Measurements from ENCODE around the gene FMN1.

The FMN1 gene

DNA sequence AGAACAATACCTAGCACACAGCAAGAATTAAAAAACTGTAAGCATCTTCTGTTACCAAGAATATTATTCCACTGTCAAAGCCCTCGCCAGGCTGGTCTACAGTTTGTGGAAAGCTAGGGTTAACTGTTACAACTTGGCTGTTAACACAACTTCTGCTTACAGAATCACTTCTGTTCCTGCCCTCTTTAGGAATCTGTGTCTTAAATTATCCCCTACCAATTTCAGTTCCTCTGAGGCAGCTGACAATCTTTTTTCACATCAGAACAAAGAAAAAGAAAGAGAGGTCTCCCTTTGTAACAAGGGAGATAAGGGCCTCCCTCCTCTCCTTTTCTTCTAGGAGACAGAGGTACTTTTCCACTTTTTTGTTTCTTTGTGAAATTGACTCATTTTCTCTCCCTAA is 188.9 kb downstream of the FMN1 start:
- no peak for DNase-seq (ENCODE audit: low read depth, low spot score)
- TF ChIP-seq, protein P1, sequence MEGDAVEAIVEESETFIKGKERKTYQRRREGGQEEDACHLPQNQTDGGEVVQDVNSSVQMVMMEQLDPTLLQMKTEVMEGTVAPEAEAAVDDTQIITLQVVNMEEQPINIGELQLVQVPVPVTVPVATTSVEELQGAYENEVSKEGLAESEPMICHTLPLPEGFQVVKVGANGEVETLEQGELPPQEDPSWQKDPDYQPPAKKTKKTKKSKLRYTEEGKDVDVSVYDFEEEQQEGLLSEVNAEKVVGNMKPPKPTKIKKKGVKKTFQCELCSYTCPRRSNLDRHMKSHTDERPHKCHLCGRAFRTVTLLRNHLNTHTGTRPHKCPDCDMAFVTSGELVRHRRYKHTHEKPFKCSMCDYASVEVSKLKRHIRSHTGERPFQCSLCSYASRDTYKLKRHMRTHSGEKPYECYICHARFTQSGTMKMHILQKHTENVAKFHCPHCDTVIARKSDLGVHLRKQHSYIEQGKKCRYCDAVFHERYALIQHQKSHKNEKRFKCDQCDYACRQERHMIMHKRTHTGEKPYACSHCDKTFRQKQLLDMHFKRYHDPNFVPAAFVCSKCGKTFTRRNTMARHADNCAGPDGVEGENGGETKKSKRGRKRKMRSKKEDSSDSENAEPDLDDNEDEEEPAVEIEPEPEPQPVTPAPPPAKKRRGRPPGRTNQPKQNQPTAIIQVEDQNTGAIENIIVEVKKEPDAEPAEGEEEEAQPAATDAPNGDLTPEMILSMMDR (IDR thresholded peaks at IDR 0.05; ENCODE audit: insufficient read depth, low read length, missing control alignments) = no peak
- POLR2A ChIA-PET = no interaction called here
- CTCF ChIA-PET = interaction anchor here (1.0 to 1.6 kb wide), 2 partner anchors 11 to 349 kb away, joined by 3 to 4 read pairs; no protein-coding TSS in a partner anchor
- H3K4me3 ChIP-seq (ENCODE audit: low read depth, low read length) = no peak overlapping the region

DNA sequence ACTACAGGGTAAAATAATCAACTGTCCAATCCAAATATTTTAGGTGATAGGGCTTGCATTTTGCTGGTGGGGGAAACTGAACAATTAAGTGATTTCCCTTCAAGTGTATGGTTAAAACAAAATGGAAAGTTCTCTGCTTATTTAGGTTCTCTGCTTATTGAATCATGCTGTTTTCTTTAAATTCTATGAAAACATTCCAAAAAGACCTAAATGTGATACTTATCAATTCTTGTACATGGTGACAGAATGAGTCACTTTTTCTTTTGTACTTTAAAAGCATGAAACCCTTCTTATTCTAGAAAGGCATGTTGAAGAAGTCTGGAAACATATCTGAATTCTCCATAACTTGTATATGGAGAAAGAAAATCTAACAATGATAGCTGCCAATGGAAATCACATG is 192.6 kb downstream of the FMN1 start:
- ChIA-PET POLR2A (no interaction called here), CTCF (interaction anchor here (0.9 to 3.5 kb wide), 5 partner anchors 8 to 352 kb away, joined by 3 to 14 read pairs (median 4); no protein-coding TSS in a partner anchor)
- TF ChIP-seq, protein P1 (IDR thresholded peaks at IDR 0.05; ENCODE audit: insufficient read depth, low read length, missing control alignments) = no peak
- DNase-seq (ENCODE audit: low read depth, low spot score) = no peak
- H3K4me3 ChIP-seq (ENCODE audit: low read depth, low read length) = no peak overlapping the region

DNA sequence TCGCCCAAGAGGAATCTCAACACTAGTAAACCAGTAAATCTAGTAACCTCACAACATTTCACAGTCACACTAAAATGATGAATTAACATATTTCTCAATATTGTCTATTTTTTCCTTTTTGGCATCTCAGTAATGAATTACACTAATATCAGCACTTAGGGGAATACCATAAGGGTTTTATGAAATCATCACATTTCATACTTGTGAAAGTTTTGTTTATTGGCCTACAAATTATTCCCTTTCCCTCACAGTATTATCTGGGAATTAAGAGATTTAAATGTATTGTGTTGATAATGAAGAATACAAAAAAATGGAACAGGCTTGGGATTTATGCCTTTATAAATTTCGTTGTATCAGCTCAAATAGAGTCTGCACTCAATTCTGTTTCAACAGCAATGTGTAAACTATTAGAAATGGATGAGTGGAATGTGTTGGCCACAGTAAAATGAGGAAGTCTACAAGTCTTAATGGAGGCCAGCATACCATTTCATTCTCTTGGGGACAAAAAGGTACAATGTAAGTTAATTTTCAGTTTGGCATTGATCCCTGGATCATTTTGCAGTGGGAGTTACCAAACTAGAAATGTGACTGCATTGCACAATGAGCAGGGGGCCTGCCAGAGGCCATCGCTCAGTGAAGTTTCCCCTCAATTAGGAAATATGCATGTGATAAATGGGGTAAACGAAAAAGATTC is 195.4 kb downstream of the FMN1 start:
- CTCF ChIA-PET = interaction anchor here (1.2 to 8.7 kb wide), 4 partner anchors 133 to 351 kb away, joined by 3 to 150 read pairs (median 60); no protein-coding TSS in a partner anchor
- TF ChIP-seq, protein P1 (IDR thresholded peaks at IDR 0.05; ENCODE audit: insufficient read depth, low read length, missing control alignments) = no peak
- no peak overlapping the region for H3K4me3 ChIP-seq (ENCODE audit: low read depth, low read length)
- POLR2A ChIA-PET = no interaction called here
- no peak for DNase-seq (ENCODE audit: low read depth, low spot score)

DNA sequence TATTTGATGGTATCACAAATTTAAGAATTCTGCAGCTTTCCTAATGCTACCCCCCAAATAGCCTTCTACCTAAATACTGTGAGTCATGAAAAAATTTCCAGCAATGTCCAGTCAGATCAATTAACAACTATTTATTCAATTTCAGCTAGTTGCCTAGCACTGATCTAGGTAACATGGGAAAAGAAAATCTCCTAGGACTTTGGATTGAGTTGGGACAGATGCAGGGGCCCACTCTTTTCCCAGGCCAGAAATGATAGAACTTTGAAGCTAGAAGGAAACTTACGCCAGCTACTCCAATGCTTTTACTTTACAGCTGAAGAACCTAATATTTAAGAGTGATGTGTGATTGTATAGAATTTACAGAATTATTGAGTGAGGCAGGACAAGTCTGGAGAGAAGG is 196.3 kb downstream of the FMN1 start:
- no peak for DNase-seq (ENCODE audit: low read depth, low spot score)
- TF ChIP-seq, protein P1 (IDR thresholded peaks at IDR 0.05; ENCODE audit: insufficient read depth, low read length, missing control alignments) = no peak
- ChIA-PET CTCF (interaction anchor here (0.8 to 8.7 kb wide), 10 partner anchors 14 to 350 kb away, joined by 3 to 150 read pairs (median 14); no protein-coding TSS in a partner anchor), POLR2A (no interaction called here)
- H3K4me3 ChIP-seq (ENCODE audit: low read depth, low read length) = no peak overlapping the region

DNA sequence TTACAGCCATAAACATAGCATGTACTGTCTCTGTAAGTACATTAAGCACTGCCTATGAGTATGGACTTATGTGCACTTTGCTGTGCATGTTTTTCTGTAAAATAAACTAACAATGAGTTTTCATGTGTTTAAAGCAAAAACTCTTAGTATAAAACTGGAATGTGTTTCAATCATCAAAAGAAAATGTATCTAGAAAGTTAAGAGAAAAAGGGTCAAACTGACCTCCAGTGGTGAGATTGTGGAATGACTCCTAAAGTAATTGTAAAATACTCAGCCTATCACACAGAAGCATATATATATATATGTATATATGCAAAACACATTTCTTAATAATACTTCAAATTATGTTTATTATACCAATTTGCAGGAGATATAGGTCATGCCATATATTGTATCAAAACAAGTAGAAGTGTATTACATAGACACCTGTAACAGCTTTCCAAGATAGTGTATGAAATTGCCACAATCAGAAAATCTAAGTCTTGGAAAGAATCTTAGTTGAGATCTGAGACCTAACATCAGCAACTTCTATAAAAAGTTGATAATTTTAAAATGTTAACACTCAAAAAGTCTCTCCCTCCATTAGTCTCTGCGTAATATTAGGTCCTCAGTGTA is 199.6 kb downstream of the FMN1 start:
- TF ChIP-seq, protein P1 (IDR thresholded peaks at IDR 0.05; ENCODE audit: insufficient read depth, low read length, missing control alignments) = peak; percentile 22
- H3K4me3 ChIP-seq (ENCODE audit: low read depth, low read length) = no peak overlapping the region
- POLR2A ChIA-PET = interaction anchor here (1.0 to 1.2 kb wide), 2 partner anchors 155 to 165 kb away, joined by 3 read pairs; no protein-coding TSS in a partner anchor
- no peak for DNase-seq (ENCODE audit: low read depth, low spot score)
- CTCF ChIA-PET = interaction anchor here (0.7 to 8.7 kb wide), 33 partner anchors 10 to 347 kb away, joined by 3 to 150 read pairs (median 5); no protein-coding TSS in a partner anchor

DNA sequence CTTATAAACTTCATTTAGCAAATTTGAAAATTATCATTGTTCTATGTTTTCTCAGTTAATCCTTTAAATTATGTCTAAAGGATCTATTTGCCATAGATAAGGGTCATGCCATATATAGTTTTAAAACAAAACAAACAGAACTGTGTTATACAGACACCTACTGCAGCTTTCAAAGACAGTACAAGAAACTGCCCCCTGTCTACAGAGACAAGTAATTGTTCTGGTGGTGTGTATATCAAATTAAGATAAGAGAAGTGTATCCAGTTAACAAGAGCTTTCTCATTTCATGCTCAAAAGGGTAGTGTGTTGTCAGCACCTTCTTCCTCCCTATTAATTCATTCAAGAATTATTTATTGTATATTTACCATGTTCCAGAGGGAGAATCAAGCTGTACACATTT is 201.2 kb downstream of the FMN1 start:
- no peak for DNase-seq (ENCODE audit: low read depth, low spot score)
- no peak overlapping the region for H3K4me3 ChIP-seq (ENCODE audit: low read depth, low read length)
- ChIA-PET CTCF (interaction anchor here (0.8 to 8.7 kb wide), 32 partner anchors 9 to 345 kb away, joined by 3 to 150 read pairs (median 6); no protein-coding TSS in a partner anchor), POLR2A (interaction anchor here (1.1 kb wide), 1 partner anchor 246 kb away, joined by 3 read pairs; no protein-coding TSS in a partner anchor)
- TF ChIP-seq, protein P1 (IDR thresholded peaks at IDR 0.05; ENCODE audit: insufficient read depth, low read length, missing control alignments) = peak; percentile 24
